WTC11 (cell line): ENCODE data around the gene NPPA. TPM values are rescaled to one million over a fixed set of nuclear protein-coding genes. Genes with fewer than 3 reads are reported as not detected.

ENCODE experiments used
- ATAC-seq: fragments of 200-7000 bp; cut with Tn5 transposase; 2 replicates; pipeline ENCODE4 v1.10.0; 2021; ENCODE audit warnings: mild to moderate bottlenecking, moderate library complexity
- CTCF ChIA-PET: fragments of 300-600 bp; sonication (Branson Sonifier 250); formaldehyde crosslinking; loops from one replicate; lab custom pipeline; 2021; ENCODE audit warnings: antibody characterized with exemption; lab: Charles Lee
- POLR2A ChIA-PET: fragments of 350-600 bp; sonication (Branson Sonifier 250); formaldehyde crosslinking; loops from one replicate; lab custom pipeline; 2021; ENCODE audit warnings: antibody characterized with exemption; lab: Charles Lee
- DNase-seq: peaks from one replicate; pipeline ENCODE4 v3.0.0; 2021; ENCODE audit warnings: low spot score
- H3K27ac Mint-ChIP-seq: 2 replicates; pipeline ENCODE4 v1.8.0; 2021; ENCODE audit warnings: mixed read lengths
- H3K27me3 Mint-ChIP-seq: 2 replicates; pipeline ENCODE4 v1.8.0; 2021; ENCODE audit warnings: low read depth, mild to moderate bottlenecking, moderate library complexity, mixed read lengths
- H3K36me3 Mint-ChIP-seq: 2 replicates; pipeline ENCODE4 v1.8.0; 2021; ENCODE audit warnings: mixed read lengths
- H3K4me1 Mint-ChIP-seq: 2 replicates; pipeline ENCODE4 v1.8.0; 2022; ENCODE audit warnings: mixed read lengths
- H3K4me3 Mint-ChIP-seq: 2 replicates; pipeline ENCODE4 v1.8.0; 2021; ENCODE audit warnings: mild to moderate bottlenecking, moderate library complexity, mixed read lengths
- H3K9me3 Mint-ChIP-seq: 2 replicates; pipeline ENCODE4 v1.8.0; 2021; ENCODE audit warnings: mixed read lengths
- AR ChIP-seq: fragments of 250-450 bp; sonication (Bioruptor Pico); IDR thresholded peaks from 2 replicates; pipeline ENCODE4 v1.9.0; 2021; ENCODE audit warnings: mild to moderate bottlenecking
- ATF3 ChIP-seq: sonication (generic); formaldehyde crosslinking; conservative IDR thresholded peaks from 2 replicates; pipeline ENCODE4 v1.8.1; 2022; ENCODE audit warnings: mild to moderate bottlenecking, missing genetic modification reagents
- CBFB ChIP-seq: sonication (generic); formaldehyde crosslinking; IDR thresholded peaks from 2 replicates; pipeline ENCODE4 v1.8.1; 2022; ENCODE audit warnings: mild to moderate bottlenecking, low read depth, missing genetic modification reagents
- E2F5 ChIP-seq: sonication (generic); formaldehyde crosslinking; IDR thresholded peaks from 2 replicates; pipeline ENCODE4 v1.8.1; 2022; ENCODE audit warnings: mild to moderate bottlenecking, moderate library complexity, missing genetic modification reagents
- ERG ChIP-seq: fragments of 250-450 bp; sonication (Bioruptor Pico); IDR thresholded peaks from 2 replicates; pipeline ENCODE4 v1.8.0; 2021; ENCODE audit warnings: mild to moderate bottlenecking
- GTF2I ChIP-seq: fragments of 250-450 bp; sonication (Bioruptor Pico); conservative IDR thresholded peaks from 2 replicates; pipeline ENCODE4 v1.4.0; 2021; ENCODE audit warnings: mild to moderate bottlenecking
- HMGA2 ChIP-seq: fragments of 250-450 bp; sonication (Bioruptor Pico); IDR thresholded peaks from 2 replicates; pipeline ENCODE4 v1.4.0; 2021; ENCODE audit warnings: mild to moderate bottlenecking, moderate library complexity
- IRF1 ChIP-seq: sonication (generic); formaldehyde crosslinking; IDR thresholded peaks from 2 replicates; pipeline ENCODE4 v1.8.0; 2023; ENCODE audit warnings: missing genetic modification reagents
- NR3C1 ChIP-seq: sonication (generic); formaldehyde crosslinking; conservative IDR thresholded peaks from 2 replicates; pipeline ENCODE4 v1.8.1; 2023; ENCODE audit warnings: low read depth, mild to moderate bottlenecking, missing genetic modification reagents
- PRDM15 ChIP-seq: sonication (generic); formaldehyde crosslinking; IDR thresholded peaks from 2 replicates; pipeline ENCODE4 v1.8.0; 2022; ENCODE audit warnings: missing genetic modification reagents
- PREB ChIP-seq: sonication (generic); formaldehyde crosslinking; IDR thresholded peaks from 2 replicates; pipeline ENCODE4 v1.8.1; 2022; ENCODE audit warnings: mild to moderate bottlenecking, missing genetic modification reagents, moderate library complexity, borderline replicate concordance
- RORB ChIP-seq: fragments of 250-450 bp; sonication (Bioruptor Pico); IDR thresholded peaks from 2 replicates; pipeline ENCODE4 v1.9.0; 2021; ENCODE audit warnings: mild to moderate bottlenecking
- USF2 ChIP-seq: sonication (generic); formaldehyde crosslinking; IDR thresholded peaks from 2 replicates; pipeline ENCODE4 v1.8.1; 2023; ENCODE audit warnings: mild to moderate bottlenecking, missing genetic modification reagents, moderate library complexity
- ZNF121 ChIP-seq: sonication (generic); formaldehyde crosslinking; IDR thresholded peaks from 2 replicates; pipeline ENCODE4 v1.8.0; 2023; ENCODE audit warnings: missing genetic modification reagents
- ZNF416 ChIP-seq: fragments of 250-450 bp; sonication (Bioruptor Pico); IDR thresholded peaks from 2 replicates; pipeline ENCODE4 v1.9.0; 2021; ENCODE audit warnings: mild to moderate bottlenecking, inconsistent platforms
- ZNF423 ChIP-seq: fragments of 250-450 bp; sonication (Bioruptor Pico); IDR thresholded peaks from 2 replicates; pipeline ENCODE4 v2.1.2; 2022; ENCODE audit warnings: mild to moderate bottlenecking, moderate library complexity
- ZNF532 ChIP-seq: fragments of 250-450 bp; sonication (Bioruptor Pico); IDR thresholded peaks from 2 replicates; pipeline ENCODE4 v1.9.0; 2021; ENCODE audit warnings: mild to moderate bottlenecking, borderline replicate concordance
- total RNA-seq: library from RNA; stranded (reverse); gene quantifications from 3 replicates; pipeline ENCODE4 v1.2.3, GENCODE V29; 2021

Gene NPPA
- total RNA-seq, 1 experiment from 2014 or later, result not detected

- Mint-ChIP-seq H3K36me3 (no peaks in the 10 kb centered on the region), H3K27ac (no peak overlapping the region), H3K9me3 (no peaks in the 10 kb centered on the region), H3K27me3 (peaks cover 46% of the 10 kb centered on the region)
- DNase-seq (no peak), ATAC-seq (no peak)
- POLR2A ChIA-PET, result no interaction called here
- no peak for TF ChIP-seq HMGA2 (CRISPR knock-in tag)
- TF ChIP-seq ERG (CRISPR knock-in tag), result no peak
- no peak for TF ChIP-seq ZNF423
- TF ChIP-seq ZNF416 (CRISPR knock-in tag), result no peak
- no peak for TF ChIP-seq ZNF121 (CRISPR knock-in tag)
- TF ChIP-seq AR (CRISPR knock-in tag), result no peak
- TF ChIP-seq IRF1 (CRISPR knock-in tag), result no peak
- no peak for TF ChIP-seq PRDM15 (CRISPR knock-in tag)
- no peak for TF ChIP-seq USF2 (CRISPR knock-in tag)
- TF ChIP-seq GTF2I (CRISPR knock-in tag), result no peak
- TF ChIP-seq E2F5 (CRISPR knock-in tag), result no peak
- TF ChIP-seq ZNF532, result no peak
- TF ChIP-seq NR3C1 (CRISPR knock-in tag), result no peak
- TF ChIP-seq ATF3, result no peak
- no peak for TF ChIP-seq PREB (CRISPR knock-in tag)
- no peak for TF ChIP-seq RORB (CRISPR knock-in tag)
- no peak for TF ChIP-seq CBFB (CRISPR knock-in tag)
- TF ChIP-seq, all 79 proteins: peak for 0
- CTCF ChIA-PET, result interaction anchor here (0.9 to 1.4 kb wide), 2 partner anchors 19 to 72 kb away, joined by 3 read pairs; no protein-coding TSS in a partner anchor
- Mint-ChIP-seq H3K4me1 (no peaks in the 10 kb centered on the region), H3K4me3 (no peak overlapping the region)
These were observed 9.7 kb upstream of the NPPA start for GRCh38 chr1:11857164-11857851.
